CD1c-positive myeloid dendritic cell (primary cell): ENCODE results near the gene DNER.
"Not testable (repeated sequence)": the region's sequence is repeated elsewhere in the genome, so short reads cannot be mapped to it uniquely, and the experiment has no call there.

ENCODE experiments used
- DNase-seq: peaks from one replicate; pipeline ENCODE4 v3.0.0-alpha.2; 2016; ENCODE audit errors: extremely low spot score

DNER gene

DNA sequence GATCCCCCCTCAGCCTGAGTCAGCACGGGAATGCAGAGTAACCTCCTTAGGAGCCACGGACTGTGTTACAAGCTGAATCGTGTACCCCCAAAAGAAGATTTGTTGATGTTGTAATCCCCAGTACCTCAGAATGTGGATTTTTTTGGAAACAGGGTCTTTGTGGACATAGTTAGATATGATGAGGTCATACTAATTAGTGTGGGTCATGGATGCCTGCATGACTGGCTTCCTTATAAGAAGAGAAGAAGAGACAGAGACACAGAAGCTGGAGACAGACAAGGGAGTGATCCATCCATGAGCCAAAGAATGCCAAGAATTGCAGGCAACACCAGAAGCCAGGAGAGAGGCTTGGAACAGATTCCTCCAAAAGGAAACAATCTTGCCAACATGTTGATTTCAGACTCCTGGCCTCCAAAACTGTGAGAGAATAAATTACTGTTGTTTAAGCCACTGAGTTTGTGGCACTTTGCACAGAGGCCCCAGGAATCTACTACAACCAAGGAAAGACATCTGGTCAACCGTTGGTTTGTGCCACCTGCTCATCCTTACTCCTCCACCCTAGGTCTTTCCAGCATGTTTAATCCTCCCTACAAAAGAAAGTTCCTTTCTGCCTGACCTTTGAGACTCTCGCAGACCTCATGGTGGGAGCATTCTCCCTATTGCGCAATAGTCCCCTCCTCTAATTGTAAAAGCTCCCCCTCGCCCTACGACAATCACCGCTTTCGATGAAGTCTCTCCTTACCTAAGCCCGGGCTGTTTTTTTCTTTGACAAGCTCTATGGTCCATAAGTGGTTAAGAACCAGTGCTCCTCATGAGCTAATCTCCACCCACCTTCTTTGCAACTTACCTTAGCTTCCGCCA, 91.6 kb downstream of the DNER start:
- DNase-seq: no peak

DNA sequence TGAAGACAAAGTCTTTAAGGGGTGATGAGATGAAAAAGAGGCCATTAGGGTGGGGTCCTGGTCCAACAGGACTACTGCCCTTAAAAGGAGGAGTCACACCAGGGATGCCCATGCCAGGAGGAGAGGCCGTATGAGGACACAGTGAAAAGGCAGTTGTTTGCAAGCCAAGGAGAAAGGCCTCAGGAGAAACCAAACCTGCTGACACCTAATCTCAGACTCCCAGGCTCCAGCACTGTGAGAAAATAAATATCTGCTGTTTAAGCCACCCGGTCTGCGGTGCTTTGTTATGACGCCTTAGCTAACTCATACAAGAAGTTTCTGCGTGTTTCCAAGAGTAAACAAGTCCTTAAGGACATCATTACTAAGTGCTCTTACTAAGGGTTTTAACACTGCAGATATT, 93.6 kb downstream of the DNER start:
- DNase-seq: no peak

- DNase-seq: no peak
These were observed 94.1 kb downstream of the DNER start for GRCh38 chr2:229620289-229620688.

GRCh38 chr2:229616433-229616832, 97.9 kb downstream of the DNER start:
- no peak for DNase-seq

DNA sequence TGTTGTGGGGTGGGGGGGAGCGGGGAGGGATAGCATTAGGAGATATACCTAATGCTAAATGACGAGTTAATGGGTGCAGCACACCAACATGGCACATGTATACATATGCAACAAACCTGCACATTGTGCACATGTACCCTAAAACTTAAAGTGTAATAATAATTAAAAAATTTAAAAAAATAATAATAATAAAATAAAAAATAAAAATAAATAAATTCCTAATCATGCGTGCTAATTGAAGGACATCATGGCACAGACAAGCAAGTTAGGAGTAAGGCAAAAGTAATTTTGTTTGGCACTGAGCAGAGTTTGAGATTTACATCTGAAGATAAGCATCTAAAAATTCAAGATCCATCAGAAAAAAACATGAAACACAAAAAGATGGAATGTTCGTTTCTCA, 100.3 kb downstream of the DNER start:
- not testable (repeated sequence) for DNase-seq

- DNase-seq: no peak
These were observed 101.9 kb downstream of the DNER start for GRCh38 chr2:229612384-229612971.

- no peak for DNase-seq
These were observed 103.0 kb downstream of the DNER start for GRCh38 chr2:229611360-229611759.

GRCh38 chr2:229610872-229611271, 103.5 kb downstream of the DNER start:
- no peak for DNase-seq

GRCh38 chr2:229610333-229610732, 104.0 kb downstream of the DNER start:
- DNase-seq: no peak

DNA sequence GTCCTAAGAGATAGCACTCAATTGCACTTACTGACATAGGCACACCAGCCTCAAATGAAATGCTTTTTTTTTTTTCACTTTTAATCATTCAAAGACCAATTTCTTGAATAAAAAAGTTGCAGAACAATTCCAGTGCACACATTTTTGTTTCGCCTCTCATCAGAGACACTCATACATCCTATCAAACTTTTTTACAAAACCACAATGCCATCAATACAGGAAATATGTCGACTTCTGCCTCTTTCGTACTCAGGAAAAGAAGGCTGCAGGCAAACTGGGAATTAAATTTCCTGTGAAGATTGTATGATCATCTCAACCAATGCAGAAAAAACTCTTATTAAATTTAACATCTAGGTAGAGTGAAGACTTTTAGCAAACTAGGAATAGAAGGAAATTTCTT, 112.4 kb downstream of the DNER start:
- no peak for DNase-seq

GRCh38 chr2:229601396-229601795, 113.0 kb downstream of the DNER start:
- DNase-seq: no peak

DNA sequence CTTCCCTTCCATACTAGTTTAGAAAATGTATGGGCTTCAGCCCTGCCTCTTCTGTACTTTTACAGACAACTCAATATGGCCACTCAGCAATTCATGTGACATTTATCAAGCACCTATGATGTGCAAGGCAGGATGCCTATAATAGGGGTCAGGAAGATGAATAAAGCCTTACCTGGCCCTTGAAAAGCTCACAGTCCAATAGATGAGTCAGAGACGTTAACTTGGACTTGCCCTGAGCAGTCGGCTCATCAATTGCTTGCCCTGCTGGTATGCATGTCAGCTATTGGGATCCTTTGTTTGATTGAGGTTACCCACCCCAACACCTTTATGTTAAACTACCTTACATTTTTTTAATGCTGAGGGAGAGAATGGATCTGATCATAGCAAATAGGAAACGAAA, 116.1 kb downstream of the DNER start:
- no peak for DNase-seq

DNA sequence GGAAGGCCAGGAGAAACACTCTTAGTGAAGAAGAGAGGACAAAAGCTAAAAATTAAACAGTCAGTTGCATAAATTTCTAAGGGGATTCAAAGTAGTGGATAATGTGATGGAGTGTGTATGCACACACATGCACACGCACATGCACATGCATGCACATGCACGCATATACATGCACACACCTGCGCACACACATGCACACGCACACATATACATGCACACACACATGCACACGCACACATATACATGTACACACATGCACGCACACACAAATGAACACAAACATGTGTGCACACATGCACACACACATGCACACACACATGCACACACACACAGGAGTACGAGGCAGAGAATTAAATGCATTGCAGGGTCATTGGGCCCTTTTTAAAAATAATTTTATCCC, 117.6 kb downstream of the DNER start:
- no peak for DNase-seq

- DNase-seq: no peak
These were observed 122.7 kb downstream of the DNER start for GRCh38 chr2:229591611-229592010.

DNA sequence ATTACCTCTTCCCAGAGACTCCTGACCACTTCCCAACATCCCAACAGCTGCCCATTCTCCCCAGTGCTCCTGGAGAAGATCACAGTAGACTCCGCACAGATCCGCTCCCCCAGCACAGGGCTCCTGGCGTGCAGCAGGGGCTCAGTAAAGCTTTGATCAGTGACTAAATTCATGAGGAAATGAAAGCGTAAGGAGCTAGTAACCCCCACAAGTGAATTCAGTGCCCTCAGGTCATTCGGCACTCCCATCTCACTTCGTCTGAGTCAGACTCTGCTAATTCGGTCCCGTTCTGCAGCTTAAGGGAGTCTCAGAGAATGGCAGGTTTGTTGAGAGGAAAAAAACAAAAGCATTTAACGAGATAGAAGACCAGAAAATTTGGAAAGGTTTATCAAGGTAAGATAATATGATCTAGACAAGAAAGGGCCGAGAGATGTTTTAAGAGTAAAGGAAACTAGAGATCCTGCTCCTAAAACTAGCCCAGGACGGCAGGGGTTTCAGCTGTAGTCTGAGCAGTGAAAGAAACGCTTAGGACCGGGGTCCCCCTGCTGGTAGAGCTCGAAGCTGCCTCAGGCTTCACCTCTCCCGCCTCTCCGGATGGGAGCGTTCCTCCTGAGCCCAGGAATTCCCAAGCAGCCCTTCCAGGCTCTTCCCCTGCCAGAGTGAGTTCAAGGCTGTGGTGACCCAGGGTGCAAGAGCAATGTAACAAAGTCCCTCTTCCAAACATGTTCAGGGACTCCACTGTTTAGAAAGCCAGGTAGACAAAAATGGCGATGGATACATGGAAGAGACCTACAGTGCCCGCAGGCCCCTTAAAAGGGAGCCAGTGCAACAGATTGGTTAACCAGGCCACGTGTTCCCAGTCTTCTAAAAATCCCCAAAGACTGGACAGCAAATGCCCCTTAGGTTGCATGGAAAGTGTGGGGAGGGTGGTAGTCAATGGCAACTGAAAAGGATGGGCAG, 127.3 kb downstream of the DNER start:
- DNase-seq: peak; percentile 51

DNA sequence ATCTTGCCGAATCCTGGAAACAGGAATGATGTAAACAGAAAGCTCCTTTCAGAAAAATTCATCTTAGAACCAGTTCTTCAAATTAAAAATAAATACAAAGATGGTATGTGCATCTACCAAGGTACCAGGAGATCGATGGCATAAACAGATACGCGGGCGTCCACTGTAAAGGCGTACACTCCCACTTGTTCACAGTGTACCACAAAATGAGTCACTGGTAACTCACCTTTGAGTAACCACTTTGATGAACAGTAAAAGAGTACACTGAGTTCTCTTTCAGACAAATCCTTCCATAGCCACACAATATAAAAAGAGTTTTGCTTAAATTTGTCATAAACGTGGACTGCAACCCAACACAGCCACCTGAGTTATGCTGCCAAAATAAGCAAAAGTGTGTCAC, 128.3 kb downstream of the DNER start:
- DNase-seq: no peak

DNA sequence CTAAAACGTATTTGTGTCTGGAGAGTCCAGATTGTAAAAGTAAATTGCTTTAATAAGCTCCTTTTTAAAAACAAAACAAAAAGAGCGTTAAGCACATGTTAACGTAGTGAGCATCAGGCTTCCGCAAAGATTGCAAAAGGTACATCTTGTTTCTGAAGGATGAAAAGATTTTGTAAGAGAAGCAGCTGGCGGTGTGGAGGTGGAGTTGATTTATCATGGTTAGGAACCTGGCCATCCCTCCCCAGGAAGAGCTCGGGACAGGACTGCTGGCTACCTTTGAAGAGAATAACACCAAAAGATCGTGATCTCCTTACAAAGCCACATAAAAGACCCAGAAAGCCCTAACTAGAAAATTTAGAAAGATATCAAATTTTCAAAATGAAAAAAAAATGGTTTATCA, 132.2 kb downstream of the DNER start:
- DNase-seq: no peak

GRCh38 chr2:229578052-229578846, 136.1 kb downstream of the DNER start:
- DNase-seq: no peak

DNA sequence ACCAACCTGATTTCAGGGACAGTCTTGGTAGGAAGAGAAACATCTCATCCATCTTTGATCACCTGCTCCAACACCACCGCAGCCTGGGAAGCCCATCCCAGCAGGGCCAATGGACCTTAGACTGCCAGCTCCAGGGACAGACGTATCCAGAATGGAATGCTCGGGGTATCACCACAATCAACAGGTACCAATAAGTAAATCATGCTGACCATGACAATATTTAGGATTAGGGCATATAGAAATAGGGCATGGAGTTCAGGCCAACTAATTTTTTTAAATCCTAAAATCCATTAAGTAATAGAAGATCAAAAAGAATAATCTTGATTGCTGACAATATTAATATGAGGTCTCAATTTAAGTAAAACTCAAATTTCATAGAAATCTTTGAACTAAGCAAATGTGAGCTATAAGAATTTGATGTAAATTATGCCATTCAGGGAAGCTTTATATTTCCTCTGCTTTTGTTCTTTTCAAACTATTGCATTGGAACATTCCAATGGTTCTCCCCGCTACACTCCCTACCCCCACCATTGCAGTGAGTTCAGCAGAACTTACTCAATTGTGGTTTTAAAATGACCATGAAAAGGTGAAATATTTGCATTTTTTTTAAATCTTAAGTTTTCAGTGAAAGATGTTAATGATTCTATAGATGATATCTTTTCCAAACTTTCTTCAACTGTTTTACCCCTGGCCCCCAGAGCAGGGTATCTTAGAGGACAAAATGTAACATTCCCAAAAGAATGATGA, 138.6 kb downstream of the DNER start:
- no peak for DNase-seq

- no peak for DNase-seq
These were observed 141.7 kb downstream of the DNER start for GRCh38 chr2:229572507-229573271.
